MM.1S (cell line): ENCODE data around the gene VSIG10L.

Experiments
- EZH2 ChIP-seq: fragments of 300-600 bp; sonication (generic); optimal IDR thresholded peaks from 2 replicates; pipeline ENCODE3; 2017; ENCODE audit warnings: low read depth, mild to moderate bottlenecking, antibody characterized with exemption, low read length, mixed read lengths
- EZH2phosphoT487 ChIP-seq: fragments of 300-600 bp; sonication (generic); IDR thresholded peaks from 2 replicates; pipeline ENCODE4 v1.6.1; 2018; ENCODE audit warnings: antibody characterized with exemption, low read length
- TF ChIP-seq, protein P1 (sequence below): fragments of 300-600 bp; sonication (generic); IDR thresholded peaks from 2 replicates; pipeline ENCODE4 v1.5.1; 2016; ENCODE audit warnings: antibody characterized with exemption, low read length, mixed read lengths

- TF ChIP-seq, protein P1, sequence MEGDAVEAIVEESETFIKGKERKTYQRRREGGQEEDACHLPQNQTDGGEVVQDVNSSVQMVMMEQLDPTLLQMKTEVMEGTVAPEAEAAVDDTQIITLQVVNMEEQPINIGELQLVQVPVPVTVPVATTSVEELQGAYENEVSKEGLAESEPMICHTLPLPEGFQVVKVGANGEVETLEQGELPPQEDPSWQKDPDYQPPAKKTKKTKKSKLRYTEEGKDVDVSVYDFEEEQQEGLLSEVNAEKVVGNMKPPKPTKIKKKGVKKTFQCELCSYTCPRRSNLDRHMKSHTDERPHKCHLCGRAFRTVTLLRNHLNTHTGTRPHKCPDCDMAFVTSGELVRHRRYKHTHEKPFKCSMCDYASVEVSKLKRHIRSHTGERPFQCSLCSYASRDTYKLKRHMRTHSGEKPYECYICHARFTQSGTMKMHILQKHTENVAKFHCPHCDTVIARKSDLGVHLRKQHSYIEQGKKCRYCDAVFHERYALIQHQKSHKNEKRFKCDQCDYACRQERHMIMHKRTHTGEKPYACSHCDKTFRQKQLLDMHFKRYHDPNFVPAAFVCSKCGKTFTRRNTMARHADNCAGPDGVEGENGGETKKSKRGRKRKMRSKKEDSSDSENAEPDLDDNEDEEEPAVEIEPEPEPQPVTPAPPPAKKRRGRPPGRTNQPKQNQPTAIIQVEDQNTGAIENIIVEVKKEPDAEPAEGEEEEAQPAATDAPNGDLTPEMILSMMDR: no peak
- TF ChIP-seq EZH2 (no peak), EZH2phosphoT487 (no peak)
Observed at GRCh38 chr19:51282335-51282734, 59.6 kb downstream of the VSIG10L start.
